Glutamatergic neuron (in vitro differentiated cells): ENCODE results near the gene RASSF8. TPM values are rescaled to one million over a fixed set of nuclear protein-coding genes. Genes with fewer than 3 reads are reported as not detected.

Experiments
- DNase-seq: peaks from one replicate; pipeline ENCODE4 v3.0.0; 2022
- H3K27ac Mint-ChIP-seq: one replicate; pipeline ENCODE4 v1.8.0; 2020; ENCODE audit warnings: mild to moderate bottlenecking, mixed read lengths, inconsistent platforms; ENCODE audit not compliant: unreplicated experiment
- H3K27me3 Mint-ChIP-seq: one replicate; pipeline ENCODE4 v1.8.0; 2020; ENCODE audit warnings: mild to moderate bottlenecking, moderate library complexity, mixed read lengths, inconsistent platforms; ENCODE audit not compliant: unreplicated experiment
- H3K36me3 Mint-ChIP-seq: one replicate; pipeline ENCODE4 v1.8.0; 2020; ENCODE audit warnings: mild to moderate bottlenecking, mixed read lengths, inconsistent platforms; ENCODE audit not compliant: unreplicated experiment
- H3K4me1 Mint-ChIP-seq: one replicate; pipeline ENCODE4 v1.8.0; 2020; ENCODE audit warnings: mild to moderate bottlenecking, low read depth, mixed read lengths, inconsistent platforms; ENCODE audit not compliant: unreplicated experiment
- H3K4me3 Mint-ChIP-seq: one replicate; pipeline ENCODE4 v1.8.0; 2020; ENCODE audit warnings: mild to moderate bottlenecking, mixed read lengths, inconsistent platforms; ENCODE audit not compliant: unreplicated experiment
- H3K9me3 Mint-ChIP-seq: one replicate; pipeline ENCODE4 v1.8.0; 2020; ENCODE audit warnings: mild to moderate bottlenecking, moderate library complexity, mixed read lengths, inconsistent platforms; ENCODE audit not compliant: unreplicated experiment
- total RNA-seq: library from RNA; stranded (reverse); fragmentation: NEBNext Ultra II Directional; extraction: Animal tissue kit (Norgen Biotek cat#: 25700); gene quantifications from one replicate; pipeline ENCODE4 v1.2.1, GENCODE V29; 2021; ENCODE audit not compliant: unreplicated experiment
- TF ChIP-seq, protein P1 (sequence below): fragments of 200-600 bp; sonication (generic); IDR thresholded peaks from one replicate; pipeline ENCODE4 v1.5.0; 2021; ENCODE audit not compliant: partially characterized antibody, unreplicated experiment

RASSF8 gene
- total RNA-seq, 1 donor from 2014 or later, result 41.3 TPM

DNA sequence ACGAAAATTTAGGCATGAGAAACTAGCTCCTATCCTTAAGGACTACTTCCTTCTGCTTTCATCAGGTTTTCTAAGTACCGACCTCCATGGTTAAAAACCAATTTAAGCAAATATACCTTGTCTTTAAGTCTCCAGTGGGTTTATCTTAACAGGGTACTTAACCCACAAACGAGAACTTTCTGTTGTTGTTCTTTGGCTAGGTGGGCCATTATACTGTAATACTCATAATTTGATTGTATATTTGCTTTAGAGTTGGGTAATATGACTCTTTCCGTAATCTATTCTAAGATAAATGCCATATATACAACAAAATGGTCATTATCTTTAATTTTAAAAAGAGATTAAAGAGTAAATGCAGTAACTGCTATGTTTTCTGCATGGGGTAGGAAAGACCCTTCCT is 21.6 kb downstream of the RASSF8 start:
- Mint-ChIP-seq H3K36me3 (no peaks in the 10 kb centered on the region), H3K27me3 (no peaks in the 10 kb centered on the region), H3K4me1 (peaks cover 21% of the 10 kb centered on the region), H3K27ac (no peak overlapping the region), H3K4me3 (no peak overlapping the region), H3K9me3 (peaks cover 2% of the 10 kb centered on the region)
- DNase-seq, result no peak
- TF ChIP-seq, protein P1, sequence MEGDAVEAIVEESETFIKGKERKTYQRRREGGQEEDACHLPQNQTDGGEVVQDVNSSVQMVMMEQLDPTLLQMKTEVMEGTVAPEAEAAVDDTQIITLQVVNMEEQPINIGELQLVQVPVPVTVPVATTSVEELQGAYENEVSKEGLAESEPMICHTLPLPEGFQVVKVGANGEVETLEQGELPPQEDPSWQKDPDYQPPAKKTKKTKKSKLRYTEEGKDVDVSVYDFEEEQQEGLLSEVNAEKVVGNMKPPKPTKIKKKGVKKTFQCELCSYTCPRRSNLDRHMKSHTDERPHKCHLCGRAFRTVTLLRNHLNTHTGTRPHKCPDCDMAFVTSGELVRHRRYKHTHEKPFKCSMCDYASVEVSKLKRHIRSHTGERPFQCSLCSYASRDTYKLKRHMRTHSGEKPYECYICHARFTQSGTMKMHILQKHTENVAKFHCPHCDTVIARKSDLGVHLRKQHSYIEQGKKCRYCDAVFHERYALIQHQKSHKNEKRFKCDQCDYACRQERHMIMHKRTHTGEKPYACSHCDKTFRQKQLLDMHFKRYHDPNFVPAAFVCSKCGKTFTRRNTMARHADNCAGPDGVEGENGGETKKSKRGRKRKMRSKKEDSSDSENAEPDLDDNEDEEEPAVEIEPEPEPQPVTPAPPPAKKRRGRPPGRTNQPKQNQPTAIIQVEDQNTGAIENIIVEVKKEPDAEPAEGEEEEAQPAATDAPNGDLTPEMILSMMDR, result no peak

DNA sequence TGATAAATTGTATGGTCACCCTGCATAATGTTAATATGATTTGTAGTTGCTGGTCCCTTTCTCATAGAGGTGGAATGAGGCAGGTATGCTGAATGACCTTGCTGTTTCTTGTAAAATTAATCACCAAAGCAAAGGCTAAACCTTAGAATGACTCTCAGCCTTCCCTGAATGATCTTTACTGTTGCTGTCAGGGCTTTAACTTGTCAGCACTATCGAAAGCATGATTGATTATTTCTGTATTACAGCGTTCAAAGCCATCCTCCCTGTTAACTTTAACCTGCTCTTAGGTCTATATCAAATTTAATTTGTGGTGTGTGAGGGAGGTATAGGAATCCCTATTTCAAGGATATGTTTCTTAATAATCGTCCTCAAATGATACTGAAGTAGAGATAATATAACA is 23.1 kb downstream of the RASSF8 start:
- H3K4me1 Mint-ChIP-seq, result peaks cover 31% of the 10 kb centered on the region
- TF ChIP-seq, protein P1, result no peak
- no peak overlapping the region for H3K4me3 Mint-ChIP-seq
- no peaks in the 10 kb centered on the region for H3K27me3 Mint-ChIP-seq
- H3K36me3 Mint-ChIP-seq, result no peaks in the 10 kb centered on the region
- DNase-seq, result no peak
- no peak overlapping the region for H3K27ac Mint-ChIP-seq
- H3K9me3 Mint-ChIP-seq, result peaks cover 2% of the 10 kb centered on the region

DNA sequence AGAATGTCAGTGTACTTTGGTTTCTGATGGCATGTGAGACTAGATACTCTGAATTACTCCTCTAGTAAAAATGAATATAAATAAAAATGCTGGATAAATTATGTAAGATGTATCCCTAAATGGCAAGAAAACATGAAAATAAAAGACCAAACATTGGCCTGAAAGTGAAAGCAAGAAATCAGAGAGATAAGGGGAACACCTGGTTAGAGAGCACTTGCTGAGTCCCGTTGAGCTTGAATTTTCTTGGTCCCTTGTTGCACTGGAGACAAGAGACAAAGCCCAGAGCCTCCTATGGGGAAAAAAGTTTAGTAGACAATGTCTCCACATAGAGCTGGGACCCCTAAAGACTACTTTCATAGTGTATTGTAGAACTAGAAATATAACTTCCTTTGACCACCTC is 23.9 kb downstream of the RASSF8 start:
- DNase-seq, result no peak
- H3K27me3 Mint-ChIP-seq, result no peaks in the 10 kb centered on the region
- peaks cover 29% of the 10 kb centered on the region for H3K4me1 Mint-ChIP-seq
- no peak overlapping the region for H3K27ac Mint-ChIP-seq
- TF ChIP-seq, protein P1, result no peak
- no peak overlapping the region for H3K4me3 Mint-ChIP-seq
- peaks cover 2% of the 10 kb centered on the region for H3K9me3 Mint-ChIP-seq
- no peaks in the 10 kb centered on the region for H3K36me3 Mint-ChIP-seq

DNA sequence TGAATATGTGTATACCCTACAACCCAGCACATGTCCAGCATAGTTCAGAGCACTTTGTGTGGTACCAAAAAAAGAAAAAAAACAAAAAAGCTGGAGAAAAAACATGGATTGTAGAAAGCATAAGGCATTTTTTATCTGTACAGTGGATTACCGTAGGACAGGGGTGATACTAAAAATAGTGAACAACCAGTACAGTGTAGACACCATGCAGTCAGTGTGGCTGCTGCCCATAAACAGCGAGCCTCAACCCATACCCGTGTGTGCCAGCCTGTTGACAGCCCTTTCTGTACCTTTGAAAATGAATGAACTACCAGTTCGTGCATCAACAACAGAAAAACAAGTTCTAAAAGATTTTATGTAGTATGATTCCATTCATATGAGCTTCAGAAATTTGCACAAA is 25.1 kb downstream of the RASSF8 start:
- DNase-seq, result no peak
- Mint-ChIP-seq H3K36me3 (no peaks in the 10 kb centered on the region), H3K4me1 (peaks cover 25% of the 10 kb centered on the region), H3K27ac (no peak overlapping the region), H3K27me3 (no peaks in the 10 kb centered on the region), H3K9me3 (peaks cover 2% of the 10 kb centered on the region), H3K4me3 (no peak overlapping the region)
- TF ChIP-seq, protein P1, result no peak

DNA sequence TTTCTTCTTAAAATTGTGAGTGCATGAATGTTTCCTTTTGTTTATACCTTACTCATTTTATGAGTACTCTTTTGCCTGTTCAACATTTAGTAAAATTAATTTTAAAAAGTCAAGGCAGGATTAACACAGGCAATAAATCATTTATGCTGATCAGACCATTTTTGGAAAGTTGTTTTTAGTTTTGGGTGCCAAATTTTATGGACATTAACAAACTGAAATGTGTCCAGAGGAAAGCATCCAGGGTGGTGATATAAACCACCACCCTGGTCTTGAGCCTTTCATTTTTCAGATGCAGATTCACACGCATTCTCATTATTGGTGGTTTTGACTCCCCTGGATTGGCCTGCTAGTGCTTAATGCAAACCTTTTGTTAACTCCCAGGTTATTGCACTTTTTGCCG is 26.3 kb downstream of the RASSF8 start:
- TF ChIP-seq, protein P1, result no peak
- peaks cover 21% of the 10 kb centered on the region for H3K4me1 Mint-ChIP-seq
- DNase-seq, result no peak

More for the DNA sequence above, 26.3 kb downstream of the RASSF8 start:
- Mint-ChIP-seq H3K27me3 (no peaks in the 10 kb centered on the region), H3K4me3 (no peak overlapping the region), H3K36me3 (no peaks in the 10 kb centered on the region), H3K27ac (peak overlapping the region; percentile 76), H3K9me3 (peaks cover under 1% of the 10 kb centered on the region)
